Lower leg skin (tissue), 4 donors: ENCODE results near the gene LAIR2. TPM values are rescaled to one million over a fixed set of nuclear protein-coding genes. Genes with fewer than 3 reads are reported as not detected.

Experiments
- DNase-seq, 2 donors: peaks; one replicate each; pipeline ENCODE4 v3.0.0-alpha.2; 2019; ENCODE audit warnings: low spot score in 2 of 2
- H3K4me3 ChIP-seq: fragments of 200-600 bp; sonication (generic); 2 replicates; pipeline ENCODE4 v1.5.1; 2017; ENCODE audit warnings: mild to moderate bottlenecking, low read depth; ENCODE audit not compliant: poor library complexity, severe bottlenecking
- CTCF ChIP-seq, 3 donors: fragments of 450-650 bp; IDR thresholded peaks; one replicate each; pipeline ENCODE4 v1.5.1; 2016; ENCODE audit warnings: antibody characterized with exemption in 3 of 3, mild to moderate bottlenecking in 3 of 3, moderate library complexity in 2 of 3
- POLR2A ChIP-seq, 2 donors: fragments of 450-650 bp; IDR thresholded peaks; one replicate each; pipeline ENCODE4 v1.6.1; 2016 to 2017; ENCODE audit warnings: antibody characterized with exemption in 2 of 2, mild to moderate bottlenecking in 1 of 2, moderate library complexity in 1 of 2
- WGBS, 2 donors: methylation state at CpG; one replicate each; pipeline ENCODE4 v1.1.5; 2018; 5-methylcytosine and 5-hydroxymethylcytosine counted together
- intact Hi-C: fragments of 100-400 bp; cut with DNase I; formaldehyde crosslinking; loops from one replicate; pipeline ENCODE4 v1.15.0; 2023; ENCODE audit warnings: low total_unique reads
- total RNA-seq, 4 donors: library from RNA; depleted of rRNA; stranded (reverse); fragments of >200 nt; gene quantifications; one replicate each; pipeline ENCODE4 v1.1.0, GENCODE V29; 2016

The LAIR2 gene
- total RNA-seq, 4 donors from 2014 or later = not detected

GRCh38 chr19:54541712-54542111 is 39.1 kb downstream of the LAIR2 start:
- no peak for TF ChIP-seq POLR2A (IDR thresholded peaks at IDR 0.05)
- TF ChIP-seq CTCF (IDR thresholded peaks at IDR 0.05) = no peak
- H3K4me3 ChIP-seq = no peak overlapping the region
- no peak for DNase-seq
- intact Hi-C loops = no loop called here
- WGBS, 2 donors = 51 to 53% methylated on average over 2 of the region's 2 CpGs

- intact Hi-C loops = no loop called here
- WGBS, 2 donors = 85 to 88% methylated on average over 16 of the region's 16 CpGs
- DNase-seq = peak in 1 of 2 donors; percentile 66
- TF ChIP-seq CTCF (IDR thresholded peaks at IDR 0.05) = no peak
- TF ChIP-seq POLR2A (IDR thresholded peaks at IDR 0.05) = no peak
- no peak overlapping the region for H3K4me3 ChIP-seq
Observed at GRCh38 chr19:54548806-54549205, 46.2 kb downstream of the LAIR2 start.

- H3K4me3 ChIP-seq = no peak overlapping the region
- WGBS, 2 donors = 82 to 85% methylated on average over 13 of the region's 14 CpGs
- TF ChIP-seq POLR2A (IDR thresholded peaks at IDR 0.05) (no peak), CTCF (IDR thresholded peaks at IDR 0.05) (no peak)
- intact Hi-C loops = no loop called here
- peak in 1 of 2 donors; percentile 68 for DNase-seq
Observed at GRCh38 chr19:54549224-54549623, 46.6 kb downstream of the LAIR2 start.

- no peak for DNase-seq
- 79 to 84% methylated on average over 6 of the region's 6 CpGs for WGBS, 2 donors
- H3K4me3 ChIP-seq = no peak overlapping the region
- intact Hi-C loops = no loop called here
- TF ChIP-seq CTCF (IDR thresholded peaks at IDR 0.05) = no peak
- no peak for TF ChIP-seq POLR2A (IDR thresholded peaks at IDR 0.05)
Observed at GRCh38 chr19:54551293-54551692, 48.7 kb downstream of the LAIR2 start.

- 78 to 79% methylated on average over 22 of the region's 22 CpGs for WGBS, 2 donors
- TF ChIP-seq POLR2A (IDR thresholded peaks at IDR 0.05) = no peak
- no peak for TF ChIP-seq CTCF (IDR thresholded peaks at IDR 0.05)
- no peak overlapping the region for H3K4me3 ChIP-seq
- peak in 1 of 2 donors; percentile 84 for DNase-seq
- intact Hi-C loops = no loop called here
Observed at GRCh38 chr19:54551950-54552912, 49.6 kb downstream of the LAIR2 start.
